ENCODE results near the gene ELF5. TPM values are rescaled to one million over a fixed set of nuclear protein-coding genes. Genes with fewer than 3 reads are reported as not detected.

The ELF5 gene
- total and polyA plus RNA-seq, 5 donors = not detected

DNA sequence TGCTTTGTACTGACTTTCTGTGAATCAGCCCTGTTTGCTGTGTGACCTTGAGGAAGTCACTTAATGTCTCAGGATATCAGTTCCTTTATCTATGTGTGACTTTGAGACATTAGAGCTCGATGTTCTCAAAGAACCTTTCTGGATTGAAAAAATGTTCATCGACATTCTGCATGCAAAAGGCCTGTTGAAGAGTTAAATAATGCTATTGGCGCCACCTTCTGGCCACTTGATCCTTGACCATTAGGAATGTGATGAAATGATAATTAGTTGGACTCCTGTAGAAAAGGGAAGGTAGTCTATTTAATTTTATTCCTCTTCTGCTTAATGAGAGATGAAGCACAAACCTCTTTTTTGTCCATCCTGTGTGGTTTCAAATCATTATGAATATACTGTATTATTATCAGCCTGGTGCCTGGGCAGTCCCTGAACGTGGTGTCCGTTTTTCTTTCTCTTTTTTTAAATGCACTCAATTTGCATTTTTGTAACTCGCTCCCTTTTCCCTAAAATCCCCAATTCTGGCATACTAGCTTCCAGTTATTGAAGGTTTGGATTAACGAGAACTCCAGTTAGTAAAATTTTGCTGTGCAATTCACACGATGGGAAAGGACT is 20.7 kb downstream of the ELF5 start:
- WGBS = 38% methylated on average over 8 of the region's 8 CpGs
- ATAC-seq = no peak
- H3K4me1 ChIP-seq (ENCODE audit: control insufficient read depth, insufficient read depth, low read length) = no peaks in the 10 kb centered on the region
- no peaks in the 10 kb centered on the region for H3K9me3 ChIP-seq (ENCODE audit: control insufficient read depth, low read length)
- H3K4me3 ChIP-seq (ENCODE audit: low read length) = no peak overlapping the region
- H3K27me3 ChIP-seq (ENCODE audit: control insufficient read depth, insufficient read depth) = no peaks in the 10 kb centered on the region
- H3K27ac ChIP-seq (ENCODE audit: low read length) = no peak overlapping the region
- intact Hi-C loops (cut with DNase I) = loop anchor here in 3 of 4 donors (5.0 to 10.0 kb wide), 3 partner anchors 131 to 318 kb away; no protein-coding TSS in a partner anchor
- peak in 2 of 3 donors; percentile 57 to 86 for DNase-seq

DNA sequence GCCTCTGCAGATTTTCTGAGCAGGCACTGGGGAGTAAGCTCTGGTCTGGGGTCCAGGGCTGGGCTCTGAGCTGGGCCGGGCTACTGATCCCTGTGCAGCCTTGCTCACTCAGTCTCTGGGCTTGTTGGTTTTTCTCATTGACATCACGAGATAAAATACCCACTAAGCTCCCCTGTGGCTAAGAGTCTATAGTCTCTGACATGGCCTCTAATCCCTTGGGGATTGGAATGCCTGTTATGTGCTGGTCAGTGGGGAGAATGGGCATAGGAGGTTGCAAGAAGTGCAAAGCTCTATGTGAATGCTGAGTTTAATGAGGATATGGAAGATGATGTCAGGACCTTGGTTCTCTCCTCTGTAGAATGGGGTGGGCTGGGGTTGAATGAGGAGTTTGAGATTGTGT is 23.3 kb downstream of the ELF5 start:
- Histone ChIP-seq H3K4me3 (ENCODE audit: low read length) (no peak overlapping the region), H3K9me3 (ENCODE audit: control insufficient read depth, low read length) (no peaks in the 10 kb centered on the region), H3K4me1 (ENCODE audit: control insufficient read depth, insufficient read depth, low read length) (no peaks in the 10 kb centered on the region), H3K27ac (ENCODE audit: low read length) (no peak overlapping the region), H3K27me3 (ENCODE audit: control insufficient read depth, insufficient read depth) (no peaks in the 10 kb centered on the region)
- 75% methylated on average over 2 of the region's 2 CpGs for WGBS
- ATAC-seq (no peak), DNase-seq (no peak)
- intact Hi-C loops (cut with DNase I) = loop anchor here in 3 of 4 donors (5.0 to 10.0 kb wide), 3 partner anchors 128 to 316 kb away; no protein-coding TSS in a partner anchor

DNA sequence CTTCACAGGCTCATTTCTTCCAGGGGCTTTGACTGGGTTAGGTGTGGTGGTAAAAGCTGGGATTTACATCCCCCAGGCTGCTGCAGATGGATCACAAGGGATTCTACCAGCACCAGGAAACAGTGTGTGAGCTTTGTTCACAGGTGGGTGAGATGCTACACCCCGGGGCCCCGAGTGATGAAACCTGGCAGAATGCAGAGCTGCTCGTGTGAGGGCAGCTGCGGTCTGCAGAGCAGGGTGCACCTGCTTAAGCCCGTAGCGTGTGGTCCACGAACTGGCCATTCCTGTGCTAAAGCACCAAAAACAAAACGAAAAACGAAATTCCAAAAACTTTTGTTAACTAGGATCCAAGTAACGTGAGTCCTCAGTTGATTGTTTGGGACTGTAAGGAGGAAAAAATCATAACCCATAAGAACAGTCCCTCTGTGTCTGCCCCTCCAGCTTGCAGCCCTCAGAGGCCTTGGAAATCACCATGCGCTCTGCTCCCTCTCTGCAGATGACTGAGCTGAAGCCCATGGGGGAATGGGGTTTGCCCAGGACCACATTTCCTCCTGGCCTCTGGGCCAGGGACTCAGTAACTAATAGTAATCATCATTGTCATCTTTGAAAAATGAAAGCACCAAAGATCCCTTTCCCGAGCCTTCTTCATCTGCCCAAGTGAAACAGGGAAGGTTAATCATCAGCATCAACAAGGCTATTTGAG is 24.6 kb downstream of the ELF5 start:
- no peaks in the 10 kb centered on the region for H3K4me1 ChIP-seq (ENCODE audit: control insufficient read depth, insufficient read depth, low read length)
- no peak overlapping the region for H3K4me3 ChIP-seq (ENCODE audit: low read length)
- DNase-seq (no peak), ATAC-seq (no peak)
- intact Hi-C loops (cut with DNase I) = no loop called here
- H3K27ac ChIP-seq (ENCODE audit: low read length) = no peak overlapping the region
- H3K9me3 ChIP-seq (ENCODE audit: control insufficient read depth, low read length) = no peaks in the 10 kb centered on the region
- WGBS = 87% methylated on average over 12 of the region's 12 CpGs
- no peaks in the 10 kb centered on the region for H3K27me3 ChIP-seq (ENCODE audit: control insufficient read depth, insufficient read depth)

DNA sequence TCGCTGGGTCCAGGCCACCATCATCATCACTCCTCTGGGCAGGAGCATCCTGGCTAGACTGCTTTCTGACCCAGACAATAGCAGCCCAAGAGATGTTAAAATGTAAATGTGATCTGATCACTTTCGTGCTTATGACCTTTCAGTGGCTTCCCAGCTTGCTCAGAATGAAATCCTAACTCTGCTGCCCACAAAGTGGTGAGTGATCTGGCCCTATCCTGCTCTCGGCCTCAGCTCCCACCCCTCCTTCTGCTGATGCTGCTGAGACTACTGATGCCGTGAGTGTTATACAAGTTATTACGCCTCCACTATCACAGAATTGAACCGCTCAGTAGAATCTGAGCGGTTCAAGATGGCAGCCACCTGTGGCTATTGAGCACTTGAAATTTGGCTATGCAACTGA is 26.2 kb downstream of the ELF5 start:
- WGBS = 76% methylated on average over 7 of the region's 7 CpGs
- no peak for ATAC-seq
- no peak overlapping the region for H3K27ac ChIP-seq (ENCODE audit: low read length)
- no peaks in the 10 kb centered on the region for H3K9me3 ChIP-seq (ENCODE audit: control insufficient read depth, low read length)
- no peak overlapping the region for H3K4me3 ChIP-seq (ENCODE audit: low read length)
- no peaks in the 10 kb centered on the region for H3K27me3 ChIP-seq (ENCODE audit: control insufficient read depth, insufficient read depth)
- no peaks in the 10 kb centered on the region for H3K4me1 ChIP-seq (ENCODE audit: control insufficient read depth, insufficient read depth, low read length)
- intact Hi-C loops (cut with DNase I) = no loop called here
- no peak for DNase-seq

DNA sequence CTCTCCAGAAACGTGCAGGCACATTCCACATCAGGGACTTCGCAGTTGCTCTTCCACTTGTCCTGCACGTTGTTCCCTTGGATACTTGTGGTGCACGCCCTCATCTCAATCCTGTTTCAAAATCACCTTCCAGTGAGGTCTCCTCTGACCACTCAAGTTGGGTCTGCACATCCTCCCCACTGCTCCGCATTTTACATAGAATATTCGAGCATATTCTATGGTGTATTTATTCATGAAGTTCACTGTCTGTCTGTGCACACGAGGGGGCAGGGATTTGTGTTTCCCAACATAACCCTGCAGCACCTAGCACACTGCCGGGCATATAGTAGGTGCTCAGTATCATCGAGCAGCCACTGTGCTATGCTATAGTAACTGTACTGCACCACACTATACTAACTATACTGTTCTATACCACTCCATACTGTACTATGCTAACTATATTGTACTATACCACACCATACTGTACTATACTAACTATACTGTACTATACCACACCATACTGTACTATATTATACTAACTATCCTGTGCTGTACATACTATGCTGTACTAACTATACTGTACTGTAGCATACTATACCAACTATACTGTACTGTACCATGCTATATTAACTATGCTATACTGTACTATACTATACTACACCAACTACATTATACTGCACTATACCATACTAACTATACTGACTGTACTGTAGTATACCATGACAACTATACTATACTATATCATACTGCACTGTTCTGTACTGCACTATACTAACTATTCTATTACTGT is 30.3 kb downstream of the ELF5 start:
- WGBS = 75% methylated on average over 9 of the region's 9 CpGs
- H3K27me3 ChIP-seq (ENCODE audit: control insufficient read depth, insufficient read depth) = no peaks in the 10 kb centered on the region
- intact Hi-C loops (cut with DNase I) = no loop called here
- no peak overlapping the region for H3K4me3 ChIP-seq (ENCODE audit: low read length)
- no peak for DNase-seq
- no peaks in the 10 kb centered on the region for H3K9me3 ChIP-seq (ENCODE audit: control insufficient read depth, low read length)
- ATAC-seq = no peak
- no peak overlapping the region for H3K27ac ChIP-seq (ENCODE audit: low read length)
- H3K4me1 ChIP-seq (ENCODE audit: control insufficient read depth, insufficient read depth, low read length) = no peaks in the 10 kb centered on the region

DNA sequence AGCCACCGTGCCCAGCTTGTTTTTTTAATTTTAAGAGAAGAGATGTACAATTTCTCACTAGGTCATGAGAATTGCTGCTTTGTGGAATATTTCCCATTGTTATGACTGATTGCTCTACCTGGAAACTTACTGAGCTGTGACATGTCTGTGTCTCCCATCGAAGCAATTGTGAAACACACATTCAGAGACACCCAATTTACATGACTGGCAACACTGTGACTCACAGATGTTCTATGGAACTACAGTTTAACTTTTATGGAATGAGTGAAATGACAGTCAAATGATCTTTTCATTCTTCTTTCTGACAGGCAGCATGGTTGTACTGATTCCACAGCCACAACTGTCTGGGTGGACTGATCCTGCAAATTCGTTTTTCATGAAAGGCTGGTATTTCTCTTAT is 32.3 kb downstream of the ELF5 start:
- no peaks in the 10 kb centered on the region for H3K9me3 ChIP-seq (ENCODE audit: control insufficient read depth, low read length)
- DNase-seq (no peak), ATAC-seq (no peak)
- 60% methylated on average over 3 of the region's 3 CpGs for WGBS
- no peak overlapping the region for H3K27ac ChIP-seq (ENCODE audit: low read length)
- no peaks in the 10 kb centered on the region for H3K27me3 ChIP-seq (ENCODE audit: control insufficient read depth, insufficient read depth)
- no peak overlapping the region for H3K4me3 ChIP-seq (ENCODE audit: low read length)
- intact Hi-C loops (cut with DNase I) = no loop called here
- no peaks in the 10 kb centered on the region for H3K4me1 ChIP-seq (ENCODE audit: control insufficient read depth, insufficient read depth, low read length)

DNA sequence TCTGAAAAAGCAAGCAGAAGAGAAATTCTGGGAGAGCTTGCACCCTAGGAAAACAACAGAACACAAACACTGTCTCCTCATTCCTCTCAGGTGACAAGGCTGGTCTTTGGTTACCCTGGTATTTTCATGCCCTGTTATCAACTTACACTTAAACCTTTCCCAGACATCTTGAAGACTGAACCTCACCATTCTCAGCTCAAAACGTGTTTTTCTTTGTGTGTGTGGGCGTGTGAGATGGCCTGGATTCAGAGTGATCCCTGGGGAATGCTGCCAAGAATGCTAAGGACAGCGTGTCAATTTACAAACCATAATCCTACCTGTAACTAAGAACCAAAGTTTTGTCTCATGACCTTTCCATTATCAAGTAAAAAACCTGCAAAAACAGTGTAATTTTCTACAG is 33.3 kb downstream of the ELF5 start:
- H3K4me3 ChIP-seq (ENCODE audit: low read length) = no peak overlapping the region
- DNase-seq = no peak
- no peaks in the 10 kb centered on the region for H3K4me1 ChIP-seq (ENCODE audit: control insufficient read depth, insufficient read depth, low read length)
- no peaks in the 10 kb centered on the region for H3K9me3 ChIP-seq (ENCODE audit: control insufficient read depth, low read length)
- intact Hi-C loops (cut with DNase I) = no loop called here
- no peaks in the 10 kb centered on the region for H3K27me3 ChIP-seq (ENCODE audit: control insufficient read depth, insufficient read depth)
- ATAC-seq = no peak
- WGBS = 30% methylated on average over 3 of the region's 3 CpGs
- no peak overlapping the region for H3K27ac ChIP-seq (ENCODE audit: low read length)

DNA sequence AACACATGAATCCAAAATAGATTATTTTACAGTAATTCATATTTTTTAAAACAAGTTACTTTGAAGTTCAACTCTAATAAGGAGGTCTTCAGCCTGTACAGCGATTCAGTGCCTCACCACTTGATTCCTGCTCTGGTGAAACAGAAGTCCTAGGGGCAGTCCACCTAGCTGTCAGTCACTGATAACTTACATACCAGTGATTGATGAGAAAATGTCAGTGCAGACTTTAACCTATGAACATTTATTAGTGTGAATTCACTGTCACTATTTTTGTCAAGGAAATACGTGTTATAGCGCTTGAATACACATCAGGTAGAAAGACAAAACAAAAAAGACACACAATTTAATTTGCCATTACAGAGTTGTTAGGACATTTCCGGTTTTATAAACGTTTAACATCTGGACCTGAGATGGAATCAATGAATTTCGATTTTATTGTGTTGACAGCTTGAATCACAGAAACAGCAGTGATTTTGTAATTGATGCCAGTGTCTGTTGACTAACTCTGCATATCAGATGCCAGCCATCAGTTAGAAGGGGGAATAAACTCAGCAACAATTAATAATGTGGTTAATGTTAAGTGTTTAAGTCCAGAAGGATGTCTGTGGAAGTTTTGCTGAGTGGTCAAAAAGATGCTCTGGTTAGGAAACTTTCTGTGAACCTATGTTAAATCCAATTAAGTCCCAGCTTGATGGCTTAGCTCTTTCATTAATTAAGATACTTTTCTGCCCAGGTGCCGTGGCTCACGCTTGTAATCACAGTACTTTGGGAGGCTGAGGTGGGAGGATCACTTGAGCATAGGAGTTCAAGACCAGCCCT is 34.5 kb downstream of the ELF5 start:
- Histone ChIP-seq H3K27me3 (ENCODE audit: control insufficient read depth, insufficient read depth) (no peaks in the 10 kb centered on the region), H3K9me3 (ENCODE audit: control insufficient read depth, low read length) (no peaks in the 10 kb centered on the region), H3K27ac (ENCODE audit: low read length) (no peak overlapping the region), H3K4me3 (ENCODE audit: low read length) (no peak overlapping the region), H3K4me1 (ENCODE audit: control insufficient read depth, insufficient read depth, low read length) (no peaks in the 10 kb centered on the region)
- DNase-seq (no peak), ATAC-seq (no peak)
- intact Hi-C loops (cut with DNase I) = no loop called here
- 78% methylated on average over 8 of the region's 8 CpGs for WGBS

DNA sequence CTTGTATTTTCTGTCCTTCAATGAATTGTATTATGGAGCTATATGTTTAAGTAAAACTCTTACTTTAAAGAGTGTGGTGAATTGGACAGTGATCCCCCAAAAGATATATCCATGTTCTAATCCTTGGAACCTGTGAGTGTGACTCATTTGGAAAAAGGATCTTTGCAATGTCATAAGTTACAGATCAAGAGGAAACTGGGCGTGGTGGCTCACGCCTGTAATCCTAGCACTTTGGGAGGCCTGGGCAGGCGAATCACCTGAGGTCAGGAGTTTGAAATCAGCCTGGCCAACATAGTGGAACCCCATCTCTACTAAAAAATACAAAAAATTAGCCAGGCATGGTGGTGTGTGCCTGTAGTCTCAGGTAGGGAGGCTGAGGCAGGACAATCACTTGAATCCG is 36.7 kb downstream of the ELF5 start:
- Histone ChIP-seq H3K9me3 (ENCODE audit: control insufficient read depth, low read length) (no peaks in the 10 kb centered on the region), H3K27ac (ENCODE audit: low read length) (no peak overlapping the region), H3K4me1 (ENCODE audit: control insufficient read depth, insufficient read depth, low read length) (no peaks in the 10 kb centered on the region), H3K4me3 (ENCODE audit: low read length) (no peak overlapping the region), H3K27me3 (ENCODE audit: control insufficient read depth, insufficient read depth) (no peaks in the 10 kb centered on the region)
- intact Hi-C loops (cut with DNase I) = no loop called here
- ATAC-seq (no peak), DNase-seq (no peak)
- WGBS = 83% methylated on average over 4 of the region's 4 CpGs

DNA sequence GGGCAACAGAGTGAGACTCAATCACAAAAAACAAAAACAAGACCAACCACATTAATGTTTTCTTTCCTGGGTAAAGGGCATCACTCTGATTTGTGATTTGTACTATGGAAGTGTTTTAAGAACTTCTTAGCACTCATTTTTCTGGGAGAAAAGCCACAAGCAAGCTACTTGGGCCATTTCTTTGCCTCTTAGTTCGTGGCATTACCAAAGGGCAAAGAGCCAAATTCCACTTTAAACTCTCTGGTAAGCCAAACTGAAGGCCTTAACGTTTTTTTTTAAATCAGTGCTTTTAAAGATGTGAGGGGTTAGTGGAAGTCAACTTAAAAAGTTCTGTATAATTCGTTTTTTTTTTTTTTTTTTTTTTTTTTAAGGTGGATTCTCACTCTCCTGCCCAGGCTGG is 37.9 kb downstream of the ELF5 start:
- 34% methylated on average over 3 of the region's 3 CpGs for WGBS
- DNase-seq (no peak), ATAC-seq (no peak)
- H3K4me1 ChIP-seq (ENCODE audit: control insufficient read depth, insufficient read depth, low read length) = no peaks in the 10 kb centered on the region
- H3K27me3 ChIP-seq (ENCODE audit: control insufficient read depth, insufficient read depth) = no peaks in the 10 kb centered on the region
- H3K4me3 ChIP-seq (ENCODE audit: low read length) = no peak overlapping the region
- H3K27ac ChIP-seq (ENCODE audit: low read length) = no peak overlapping the region
- intact Hi-C loops (cut with DNase I) = no loop called here
- no peaks in the 10 kb centered on the region for H3K9me3 ChIP-seq (ENCODE audit: control insufficient read depth, low read length)

Data from right cardiac atrium (tissue), 5 donors.